Measurements from ENCODE around the gene SOX13. TPM values are rescaled to one million over a fixed set of nuclear protein-coding genes. Genes with fewer than 3 reads are reported as not detected.

The SOX13 gene
- polyA plus RNA-seq, 3 donors = 0.52 TPM; not detected in 2

GRCh38 chr1:204075139-204075521 is 2.2 kb downstream of the SOX13 start:
- H3K27me3 ChIP-seq (ENCODE audit: control insufficient read depth in 2 of 2, insufficient read depth in 2 of 2, low read length in 2 of 2) = peaks cover 43 to 70% of the 10 kb centered on the region in 2 donors
- no peak overlapping the region for H2AFZ ChIP-seq (ENCODE audit: insufficient read depth, low read depth, low read length, poor library complexity, severe bottlenecking)
- peaks cover 0 to 30% of the 10 kb centered on the region in 2 donors for H3K9me3 ChIP-seq (replicated peaks in 1 of 2; ENCODE audit: control insufficient read depth in 1 of 2, insufficient read depth in 1 of 2, low read length in 2 of 2)
- 7% methylated on average over 31 of the region's 31 CpGs for WGBS (ENCODE audit: insufficient coverage)
- H3K4me1 ChIP-seq (ENCODE audit: control insufficient read depth in 1 of 2, insufficient read depth in 2 of 2, low read length in 2 of 2) = peaks cover 17 to 25% of the 10 kb centered on the region in 2 donors
- H4K20me1 ChIP-seq (ENCODE audit: insufficient read depth, low read length) = no peaks in the 10 kb centered on the region
- intact Hi-C loops (cut with micrococcal nuclease) = no loop called here
- Mint-ChIP-seq H3K27ac (no peak overlapping the region), H3K4me1 (peaks cover 27% of the 10 kb centered on the region), H3K4me3 (peak overlapping the region; percentile 86 to 95), H3K36me3 (peaks cover 0 to 4% of the 10 kb centered on the region in 2 donors), H3K9me3 (peaks cover 0 to 23% (median 13%) of the 10 kb centered on the region in 7 donors), H3K27me3 (ENCODE audit: low read depth in 3 of 3) (peaks cover 77 to 83% (median 80%) of the 10 kb centered on the region in 3 donors)
- H3K27ac ChIP-seq (ENCODE audit: low read depth in 1 of 2, low read length in 2 of 2) = no peak overlapping the region
- H3K36me3 ChIP-seq (replicated peaks in 1 of 2; ENCODE audit: control insufficient read depth in 1 of 2, insufficient read depth in 2 of 2, low read length in 2 of 2) = no peaks in the 10 kb centered on the region
- H3K9ac ChIP-seq (ENCODE audit: insufficient read depth, low read length, poor library complexity, severe bottlenecking) = no peak overlapping the region
- no peak for DNase-seq
- H3K79me2 ChIP-seq (ENCODE audit: insufficient read depth, low read length) = no peaks in the 10 kb centered on the region
- H3K4me3 ChIP-seq (replicated peaks in 1 of 3; ENCODE audit: low read depth in 2 of 3, low read length in 3 of 3) = peak overlapping the region in 1 of 3 experiments; percentile 78
- peak overlapping the region; percentile 89 for H3K4me2 ChIP-seq (replicated peaks; ENCODE audit: extremely low read depth, low read length, poor library complexity, severe bottlenecking)
- no peak for TF ChIP-seq CTCF (IDR thresholded peaks at IDR 0.05)

GRCh38 chr1:204075890-204076846 is 3.3 kb downstream of the SOX13 start:
- Histone ChIP-seq H3K4me1 (ENCODE audit: control insufficient read depth in 1 of 2, insufficient read depth in 2 of 2, low read length in 2 of 2) (peaks cover 17 to 25% of the 10 kb centered on the region in 2 donors), H3K27me3 (ENCODE audit: control insufficient read depth in 2 of 2, insufficient read depth in 2 of 2, low read length in 2 of 2) (peaks cover 40 to 64% of the 10 kb centered on the region in 2 donors), H3K27ac (ENCODE audit: low read depth in 1 of 2, low read length in 2 of 2) (no peak overlapping the region), H3K4me3 (replicated peaks in 1 of 3; ENCODE audit: low read depth in 2 of 3, low read length in 3 of 3) (no peak overlapping the region), H3K36me3 (replicated peaks in 1 of 2; ENCODE audit: control insufficient read depth in 1 of 2, insufficient read depth in 2 of 2, low read length in 2 of 2) (no peaks in the 10 kb centered on the region), H3K9ac (ENCODE audit: insufficient read depth, low read length, poor library complexity, severe bottlenecking) (no peak overlapping the region), H2AFZ (ENCODE audit: insufficient read depth, low read depth, low read length, poor library complexity, severe bottlenecking) (no peak overlapping the region), H3K4me2 (replicated peaks; ENCODE audit: extremely low read depth, low read length, poor library complexity, severe bottlenecking) (no peak overlapping the region), H3K9me3 (replicated peaks in 1 of 2; ENCODE audit: control insufficient read depth in 1 of 2, insufficient read depth in 1 of 2, low read length in 2 of 2) (peaks cover 0 to 30% of the 10 kb centered on the region in 2 donors), H3K79me2 (ENCODE audit: insufficient read depth, low read length) (no peaks in the 10 kb centered on the region), H4K20me1 (ENCODE audit: insufficient read depth, low read length) (no peaks in the 10 kb centered on the region)
- Mint-ChIP-seq H3K27me3 (ENCODE audit: low read depth in 3 of 3) (peaks cover 72 to 77% (median 75%) of the 10 kb centered on the region in 3 donors), H3K27ac (no peak overlapping the region), H3K4me3 (peak overlapping the region in 1 of 2 donors; percentile 95), H3K4me1 (peaks cover 27% of the 10 kb centered on the region), H3K36me3 (peaks cover 0 to 4% of the 10 kb centered on the region in 2 donors), H3K9me3 (peaks cover 0 to 23% (median 10%) of the 10 kb centered on the region in 7 donors)
- DNase-seq = no peak
- TF ChIP-seq CTCF (IDR thresholded peaks at IDR 0.05) = no peak
- WGBS (ENCODE audit: insufficient coverage) = 88% methylated on average over 4 of the region's 4 CpGs
- intact Hi-C loops (cut with micrococcal nuclease) = no loop called here

Data from CD14-positive monocyte (primary cell).